ENCODE results near the gene MAGI2.

MAGI2 gene

DNA sequence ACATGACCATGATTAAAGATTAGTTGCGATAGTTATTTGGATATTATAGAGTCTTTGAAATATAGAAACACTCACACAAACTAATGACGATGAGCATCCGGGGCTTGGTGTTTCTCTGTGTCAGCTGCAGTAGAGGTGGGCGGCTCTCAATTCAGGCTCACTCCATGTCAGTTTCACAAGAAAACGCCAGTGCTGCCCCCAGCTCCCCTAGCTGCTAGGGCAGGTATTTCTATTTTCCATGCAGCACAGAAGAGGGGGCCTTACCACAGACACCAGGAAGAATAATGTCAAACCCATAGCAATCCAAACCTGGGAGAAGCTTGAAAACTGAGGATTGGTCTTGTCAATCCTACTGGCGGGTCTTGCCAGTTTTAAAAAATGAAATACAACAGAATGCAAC, 1457.8 kb downstream of the MAGI2 start:
- DNase-seq (ENCODE audit: low read depth in 2 of 2), result no peak

DNA sequence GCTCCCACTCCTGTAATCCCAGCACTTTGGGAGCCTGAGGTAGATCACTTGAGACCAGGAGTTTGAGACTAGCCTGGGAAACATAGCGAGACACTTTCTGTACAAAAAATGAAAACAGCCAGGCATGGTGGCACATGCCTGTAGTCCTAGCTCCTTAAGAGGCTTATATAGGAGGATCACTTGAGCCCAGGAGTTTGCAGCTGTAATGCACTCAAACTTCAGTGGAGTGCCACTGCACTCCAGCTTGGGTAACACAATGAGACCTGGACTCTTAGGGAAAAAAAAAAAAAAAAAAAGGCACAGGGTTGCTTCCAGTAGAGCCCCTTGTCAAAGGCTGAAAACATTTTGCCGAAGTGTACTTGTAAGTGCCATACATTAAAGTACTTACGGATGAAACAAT, 1459.6 kb downstream of the MAGI2 start:
- DNase-seq (ENCODE audit: low read depth in 2 of 2), result no peak

DNA sequence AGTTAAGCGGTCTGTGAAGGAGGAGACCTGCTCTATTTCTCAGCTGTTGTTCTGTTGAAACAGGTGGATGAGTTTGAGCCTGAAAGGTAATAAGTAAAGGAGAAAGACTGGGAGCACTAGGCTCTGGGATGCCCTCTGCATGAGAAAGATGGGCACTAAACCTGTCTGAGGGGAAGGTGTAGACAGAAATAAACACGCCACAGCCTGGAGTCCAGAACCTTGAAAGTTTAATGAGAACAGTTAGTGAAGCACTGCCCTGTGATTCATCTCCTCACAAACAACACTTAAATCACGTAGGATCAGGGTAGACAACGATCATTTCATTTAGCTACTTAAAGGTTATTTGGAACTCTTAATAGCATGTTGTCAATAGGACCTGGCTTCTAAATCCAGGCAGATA, 1461.8 kb downstream of the MAGI2 start:
- no peak for DNase-seq (ENCODE audit: low read depth in 2 of 2)

DNA sequence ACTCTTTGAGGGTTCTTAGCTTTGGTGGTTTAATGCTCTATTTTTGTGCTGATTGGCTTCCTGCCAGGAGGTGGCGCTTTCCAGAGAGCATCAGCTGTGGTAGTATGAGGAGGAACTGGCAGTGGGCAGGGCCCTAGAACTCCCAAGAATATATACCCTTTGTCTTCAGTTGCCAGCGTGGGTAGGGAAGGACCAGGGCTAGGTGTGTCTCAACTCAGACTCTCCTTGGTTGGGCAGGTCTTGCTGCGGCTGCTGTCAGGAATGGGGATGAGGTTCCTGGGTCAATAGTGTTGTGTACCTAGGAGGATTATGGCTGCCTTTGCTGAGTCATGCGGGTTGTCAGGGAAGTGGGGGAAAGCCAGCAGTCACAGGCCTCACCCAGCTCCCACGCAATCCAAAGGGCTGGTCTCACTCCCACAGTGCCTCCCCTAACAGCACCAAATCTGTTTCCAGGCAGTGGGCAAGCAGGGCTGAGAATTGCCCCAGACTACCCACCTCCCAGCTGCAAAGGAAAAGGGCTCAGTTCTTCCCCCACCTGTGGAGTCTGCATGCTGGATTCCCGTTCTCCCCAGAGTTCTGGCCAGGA, 1463.4 kb downstream of the MAGI2 start:
- peak in 1 of 2 donors; percentile 19 for DNase-seq (ENCODE audit: low read depth in 2 of 2)

DNA sequence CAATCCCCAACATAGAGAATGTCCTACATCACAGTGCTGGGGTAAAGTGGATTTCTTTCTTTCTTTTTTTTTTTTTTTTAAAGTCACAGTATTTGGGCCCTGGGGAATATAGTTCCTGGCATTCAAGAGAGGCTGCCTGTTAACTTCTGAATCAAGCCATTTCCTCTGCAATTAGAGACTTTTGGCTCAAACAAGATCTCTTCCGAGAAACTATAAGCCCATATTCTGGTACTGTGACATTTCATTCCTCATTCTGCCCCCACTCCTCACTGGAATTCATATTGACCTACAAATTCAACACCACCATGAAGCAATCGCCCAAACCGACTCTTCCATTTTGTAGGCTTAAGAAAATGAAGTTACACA, 1467.5 kb downstream of the MAGI2 start:
- DNase-seq (ENCODE audit: low read depth in 2 of 2), result no peak

DNA sequence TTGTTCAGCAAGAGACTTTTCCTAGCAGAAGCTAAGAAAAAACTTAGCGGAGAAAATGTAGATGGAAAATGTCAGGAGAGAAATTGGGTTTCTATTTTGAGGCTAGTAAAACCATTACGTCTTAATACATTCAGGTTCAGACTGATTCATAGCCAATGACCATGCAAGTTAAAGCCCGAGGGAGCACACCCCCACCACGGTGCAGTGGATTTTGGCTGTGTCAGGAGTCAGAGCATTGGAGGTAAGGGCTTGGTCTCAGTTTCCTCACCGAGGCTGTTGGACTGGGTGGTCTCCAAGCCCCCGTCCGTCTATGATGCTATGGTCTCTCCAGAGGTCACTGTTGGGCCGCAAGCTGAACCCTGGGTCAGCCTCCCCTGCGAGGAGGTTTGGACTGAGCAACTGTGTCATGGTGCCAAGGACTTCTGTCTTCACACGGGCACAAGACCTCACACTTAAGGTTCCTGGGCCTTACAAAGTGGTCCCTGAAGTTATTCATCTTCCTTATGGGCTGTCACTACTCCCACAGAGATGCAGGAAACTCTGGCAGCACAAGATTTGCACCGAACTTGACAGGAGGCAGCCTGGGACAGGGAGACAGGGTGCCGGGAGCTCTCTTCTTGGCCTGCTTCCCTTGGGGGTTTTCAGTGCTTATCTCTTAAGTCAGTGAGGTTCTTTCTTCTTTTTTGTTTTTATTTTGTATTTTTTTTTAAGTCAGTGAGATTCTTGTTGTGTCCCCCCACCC, 1468.1 kb downstream of the MAGI2 start:
- no peak for DNase-seq (ENCODE audit: low read depth in 2 of 2)

DNA sequence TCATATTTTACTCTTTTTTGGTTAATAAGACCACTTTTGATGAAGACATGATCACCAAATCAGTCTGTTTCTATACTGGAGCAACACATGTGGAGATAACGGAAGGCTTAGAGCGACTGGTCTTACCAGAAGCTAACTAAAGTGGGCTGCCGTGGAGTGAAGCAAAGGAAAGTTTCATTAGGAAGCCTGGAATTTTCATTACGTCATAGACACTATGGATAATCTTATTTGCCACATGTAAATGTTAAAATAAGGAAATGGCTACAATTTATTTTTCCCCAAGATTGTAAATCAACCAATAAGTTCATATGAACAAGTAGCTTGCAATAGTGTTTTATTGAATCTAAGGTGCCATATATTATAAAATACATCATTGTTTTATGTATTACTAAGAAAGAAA, 1469.5 kb downstream of the MAGI2 start:
- DNase-seq (ENCODE audit: low read depth in 2 of 2), result no peak

DNA sequence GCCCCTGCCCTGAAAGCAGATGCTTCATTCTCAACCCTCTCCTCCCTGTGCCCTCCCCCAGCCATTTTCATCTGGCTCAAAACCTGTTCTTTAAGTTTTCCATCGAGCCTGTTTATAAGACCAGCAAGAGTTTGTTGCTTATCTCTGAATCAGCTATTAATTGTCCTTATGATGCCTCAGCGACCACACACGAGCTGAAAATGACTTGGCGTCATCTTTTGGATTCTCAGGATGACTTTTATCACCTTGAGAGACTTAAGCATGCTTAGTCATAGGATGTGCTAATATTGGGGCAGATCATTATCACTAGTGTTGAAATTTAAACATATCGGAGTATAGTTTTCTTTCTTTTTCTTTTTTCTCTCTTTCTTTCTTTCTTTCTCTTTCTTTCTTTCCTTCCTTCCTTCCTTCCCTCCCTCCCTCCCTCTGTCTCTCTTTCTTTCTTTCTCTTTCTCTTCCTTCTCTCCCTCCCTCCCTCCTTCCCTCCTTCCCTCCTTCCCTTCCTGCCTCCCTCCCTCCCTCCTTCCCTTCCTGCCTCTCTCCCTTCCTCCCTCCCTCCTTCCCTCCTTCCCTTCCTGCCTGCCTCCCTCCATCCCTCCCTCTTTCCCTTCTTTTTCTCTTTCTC, 1470.4 kb downstream of the MAGI2 start:
- DNase-seq (ENCODE audit: low read depth in 2 of 2), result peak; percentile 3 to 19

DNA sequence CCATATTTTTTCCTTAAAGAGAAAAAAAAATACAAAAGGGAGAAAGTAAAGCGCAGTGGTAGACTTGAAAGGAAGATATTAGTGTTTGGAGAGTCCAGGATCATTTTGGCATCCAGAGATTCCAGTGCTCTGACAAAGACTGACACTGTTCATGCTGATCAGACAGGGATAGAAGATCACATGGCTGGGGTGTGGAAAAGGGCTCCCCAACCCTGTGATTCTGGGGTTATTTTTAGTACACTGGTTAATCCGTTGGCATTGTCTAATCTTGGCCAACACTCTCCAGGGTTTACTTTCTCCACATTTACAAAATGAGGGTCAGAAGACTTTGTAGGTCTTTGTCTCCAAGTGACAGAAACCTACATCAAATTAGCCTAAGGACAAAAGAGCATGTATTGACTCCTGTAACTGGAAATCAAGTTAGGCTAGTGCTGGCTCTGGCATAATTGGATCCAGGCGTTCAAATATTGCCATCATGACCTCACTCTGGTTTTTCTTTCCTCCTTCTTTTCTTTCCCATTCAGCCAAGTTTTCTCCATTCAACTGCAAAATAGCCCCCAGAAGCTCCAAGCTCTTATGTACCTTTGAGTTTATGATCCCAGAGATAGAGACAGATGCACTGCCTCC, 1473.3 kb downstream of the MAGI2 start:
- DNase-seq (ENCODE audit: low read depth in 2 of 2), result no peak

DNA sequence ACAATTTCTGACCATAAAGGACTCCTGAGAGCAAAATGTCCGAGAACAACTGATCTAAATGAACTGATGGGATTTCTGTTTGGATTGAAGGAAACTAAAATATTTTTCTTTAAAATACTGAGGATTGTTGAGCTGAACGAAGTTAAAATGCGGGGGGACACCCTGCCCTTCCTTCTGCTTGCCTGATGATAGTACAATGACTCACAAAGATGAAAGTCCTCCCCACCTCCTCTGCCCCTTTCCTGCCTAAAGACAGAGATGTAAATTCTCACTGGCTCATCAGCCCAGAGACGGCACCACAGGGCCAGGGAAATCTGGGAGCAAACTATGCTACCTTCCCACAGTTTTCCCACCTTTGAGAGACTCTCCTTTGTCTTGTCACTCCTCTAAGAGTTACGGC, 1474.2 kb downstream of the MAGI2 start:
- no peak for DNase-seq (ENCODE audit: low read depth in 2 of 2)

DNA sequence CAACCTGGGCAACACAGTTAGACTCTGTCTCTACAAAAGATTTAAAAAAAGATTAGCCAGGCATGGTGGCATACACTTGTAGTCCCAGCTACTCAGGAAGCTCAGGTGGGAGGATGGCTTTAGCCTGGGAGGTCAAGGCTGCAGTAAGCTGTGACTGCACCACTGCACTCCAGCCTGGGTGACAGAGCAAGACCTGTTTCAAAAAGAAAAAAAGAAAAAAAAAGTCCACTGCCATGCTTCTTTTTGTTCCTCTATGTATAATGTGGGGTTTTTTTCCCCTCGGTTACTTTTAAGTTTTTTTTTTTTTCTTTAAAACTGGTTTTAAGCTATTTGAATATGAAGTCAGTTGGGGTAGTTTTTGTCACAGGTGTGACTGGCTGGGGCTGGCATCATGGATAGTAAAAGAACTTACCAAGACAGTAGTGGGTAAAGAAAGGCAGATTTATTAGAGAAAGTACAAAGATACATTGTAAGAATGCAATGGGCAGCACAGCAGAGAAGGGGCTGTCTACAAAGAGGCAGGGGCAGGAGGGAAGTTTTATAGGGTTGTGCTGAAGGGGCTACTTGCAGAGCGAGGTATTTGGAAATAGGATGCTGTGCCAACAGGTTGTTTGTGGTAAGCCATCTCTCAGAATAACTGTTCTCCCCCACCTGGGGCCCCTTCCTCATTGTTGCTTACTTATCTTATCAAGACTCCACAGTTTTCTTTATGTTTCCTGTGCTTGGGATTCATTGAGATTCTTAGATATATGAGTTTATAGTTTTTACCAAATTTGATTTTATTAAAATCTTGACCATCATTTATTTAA, 1477.6 kb downstream of the MAGI2 start:
- DNase-seq (ENCODE audit: low read depth in 2 of 2), result no peak

DNA sequence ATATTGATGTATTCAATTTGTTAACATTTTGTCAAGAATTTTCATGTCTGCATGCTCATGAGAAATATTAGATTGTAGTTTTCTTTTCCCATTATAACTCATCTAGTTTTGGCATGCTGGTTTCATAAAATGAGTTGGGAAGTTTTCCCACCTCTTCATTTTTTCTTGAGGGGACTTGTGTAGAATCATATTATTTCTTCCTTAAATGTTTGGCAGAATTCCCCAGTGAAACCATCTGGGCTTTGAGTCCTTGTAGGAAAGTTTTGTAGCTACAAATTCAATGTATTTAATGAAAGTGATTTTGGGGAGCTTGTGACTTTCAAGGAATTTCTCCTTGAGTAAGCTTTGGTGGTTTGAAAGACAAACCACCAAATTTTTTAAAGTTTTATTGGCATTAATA, 1481.7 kb downstream of the MAGI2 start:
- DNase-seq (ENCODE audit: low read depth in 2 of 2), result no peak

DNA sequence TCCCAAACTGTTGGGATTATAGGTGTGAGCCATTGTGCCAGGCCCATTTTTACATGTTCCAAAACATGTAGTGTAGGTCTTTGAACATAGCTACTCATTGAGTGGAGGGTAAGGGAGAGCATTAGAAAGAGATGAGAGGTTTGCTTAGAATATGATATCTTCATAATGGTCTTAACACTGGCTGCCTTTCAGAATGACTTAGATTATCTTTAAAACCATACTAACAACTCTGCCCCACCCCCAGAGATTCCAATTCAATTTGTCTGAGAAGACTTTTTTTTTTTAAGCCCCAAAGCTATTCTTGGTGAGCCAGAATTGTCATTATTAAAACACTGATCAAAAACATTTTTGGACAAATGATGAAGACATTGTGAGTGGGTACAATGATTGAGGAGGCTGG, 1486.0 kb downstream of the MAGI2 start:
- DNase-seq (ENCODE audit: low read depth in 2 of 2), result no peak

All from stimulated activated CD4-positive, alpha-beta T cell treated with anti-CD3 and anti-CD28 coated beads, Interleukin-15, amount 100 ng/mL, for 48 hours (primary cell).